Testis (tissue), 3 donors: ENCODE data around the gene FBXO24. TPM values are rescaled to one million over a fixed set of nuclear protein-coding genes. Genes with fewer than 3 reads are reported as not detected.

Experiments
- DNase-seq: peaks from one replicate; pipeline ENCODE4 v3.0.0-alpha.2; 2019
- H3K27ac ChIP-seq, 2 donors: fragments of 200-600 bp; sonication (generic); one replicate each; pipeline ENCODE4 v1.5.1; 2019
- H3K27me3 ChIP-seq: fragments of 200-600 bp; sonication (generic); one replicate; pipeline ENCODE4 v1.5.1; 2019
- H3K36me3 ChIP-seq: fragments of 200-600 bp; sonication (generic); one replicate; pipeline ENCODE4 v1.5.1; 2017; ENCODE audit warnings: low read depth; ENCODE audit errors: missing control alignments
- H3K4me1 ChIP-seq: fragments of 200-600 bp; sonication (generic); one replicate; pipeline ENCODE4 v1.5.1; 2019
- H3K4me3 ChIP-seq, 2 donors: fragments of 200-600 bp; sonication (generic); one replicate each; pipeline ENCODE4 v1.5.1; 2017 to 2019
- H3K9me3 ChIP-seq: fragments of 200-600 bp; sonication (generic); one replicate; pipeline ENCODE4 v1.5.1; 2017
- CTCF ChIP-seq, 3 experiments: fragments of 450-650 bp in 2 of 3; fragments of 200-600 bp in 1 of 3; sonication (generic) in 1 of 3; IDR thresholded peaks; one replicate each; pipeline ENCODE4 v1.5.1; 2016 to 2019; ENCODE audit warnings: antibody characterized with exemption in 3 of 3, mild to moderate bottlenecking in 2 of 3, moderate library complexity in 1 of 3
- POLR2A ChIP-seq: fragments of 450-650 bp; IDR thresholded peaks from one replicate; pipeline ENCODE4 v1.6.1; 2017; ENCODE audit warnings: antibody characterized with exemption, mild to moderate bottlenecking, moderate library complexity
- WGBS, 2 donors: methylation state at CpG; one replicate each; pipeline ENCODE4 v1.1.5; 2018; 5-methylcytosine and 5-hydroxymethylcytosine counted together
- intact Hi-C: fragments of 100-400 bp; cut with DNase I; formaldehyde crosslinking; loops from one replicate; pipeline ENCODE4 v1.15.1; 2023; ENCODE audit warnings: low total_unique reads
- polyA plus RNA-seq: library from polyadenylated mRNA; stranded (reverse); fragments of 350-450 nt; fragmentation: Illumina TruSeq; extraction: RNeasy Lipid Tissue Mini Kit (QIAGEN cat#74804); gene quantifications from one replicate; pipeline ENCODE4 v1.2.3, GENCODE V29; 2014; ENCODE audit warnings: low read depth, low replicate concordance; ENCODE audit not compliant: insufficient read depth
- total RNA-seq, 2 donors: library from RNA; depleted of rRNA; stranded (reverse); fragments of >200 nt; gene quantifications; one replicate each; pipeline ENCODE4 v1.2.3, GENCODE V29; 2016

FBXO24 gene
- total and polyA plus RNA-seq, 3 donors from 2014 or later: 37.5 to 112 (median 74.5) TPM

GRCh38 chr7:100614308-100614861 lies 28.3 kb downstream of the FBXO24 start:
- intact Hi-C loops: no loop called here
- no peaks in the 10 kb centered on the region for H3K27me3 ChIP-seq
- H3K36me3 ChIP-seq: no peaks in the 10 kb centered on the region
- no peak overlapping the region for H3K4me3 ChIP-seq
- H3K4me1 ChIP-seq: peaks cover 13% of the 10 kb centered on the region
- WGBS, 2 donors: 86 to 88% methylated on average over 6 of the region's 6 CpGs
- TF ChIP-seq POLR2A: no peak
- TF ChIP-seq CTCF (IDR thresholded peaks at IDR 0.05): no peak
- H3K27ac ChIP-seq: no peak overlapping the region
- no peaks in the 10 kb centered on the region for H3K9me3 ChIP-seq
- no peak for DNase-seq

- no peaks in the 10 kb centered on the region for H3K36me3 ChIP-seq
- intact Hi-C loops: no loop called here
- no peaks in the 10 kb centered on the region for H3K4me1 ChIP-seq
- TF ChIP-seq POLR2A (no peak), CTCF (IDR thresholded peaks at IDR 0.05) (no peak)
- H3K27ac ChIP-seq: no peak overlapping the region
- no peaks in the 10 kb centered on the region for H3K27me3 ChIP-seq
- no peaks in the 10 kb centered on the region for H3K9me3 ChIP-seq
- no peak overlapping the region for H3K4me3 ChIP-seq
- no peak for DNase-seq
- 94 to 97% methylated on average over 6 of the region's 6 CpGs for WGBS, 2 donors
Measured at GRCh38 chr7:100620239-100620638, 34.1 kb downstream of the FBXO24 start.

GRCh38 chr7:100620804-100621203 lies 34.7 kb downstream of the FBXO24 start:
- Histone ChIP-seq H3K4me3 (no peak overlapping the region), H3K27me3 (no peaks in the 10 kb centered on the region), H3K36me3 (no peaks in the 10 kb centered on the region), H3K9me3 (no peaks in the 10 kb centered on the region), H3K27ac (no peak overlapping the region), H3K4me1 (no peaks in the 10 kb centered on the region)
- intact Hi-C loops: no loop called here
- TF ChIP-seq POLR2A (no peak), CTCF (IDR thresholded peaks at IDR 0.05) (no peak)
- DNase-seq: no peak
- 94 to 96% methylated on average over 19 to 23 of the region's 23 CpGs for WGBS, 2 donors

GRCh38 chr7:100621554-100621953 lies 35.4 kb downstream of the FBXO24 start:
- 50 to 51% methylated on average over 8 of the region's 8 CpGs for WGBS, 2 donors
- no peak overlapping the region for H3K4me3 ChIP-seq
- no peaks in the 10 kb centered on the region for H3K36me3 ChIP-seq
- H3K4me1 ChIP-seq: no peaks in the 10 kb centered on the region
- no peaks in the 10 kb centered on the region for H3K9me3 ChIP-seq
- intact Hi-C loops: no loop called here
- TF ChIP-seq CTCF (IDR thresholded peaks at IDR 0.05) (no peak), POLR2A (no peak)
- no peaks in the 10 kb centered on the region for H3K27me3 ChIP-seq
- peak; percentile 59 for DNase-seq
- H3K27ac ChIP-seq: peak overlapping the region in 1 of 2 donors; percentile 45
